Bronchial epithelial cell (primary cell): ENCODE measurements around the gene PAK3. TPM values are rescaled to one million over a fixed set of nuclear protein-coding genes. Genes with fewer than 3 reads are reported as not detected.
A peak's percentile ranks its signal among the peaks of the same experiment; 100 is the strongest.

Experiments
- DNase-seq: peaks from one replicate; pipeline ENCODE4 v3.0.0-alpha.2; 2010; ENCODE audit warnings: low read depth
- FAIRE-seq: peaks from 2 replicates; lab custom pipeline; 2011; peaks lifted over from hg19 to GRCh38; lab: Jason Lieb, UNC
- H3K27me3 ChIP-seq: 2 replicates; pipeline ENCODE4 v1.5.1; 2011; ENCODE audit warnings: low read length; ENCODE audit not compliant: control insufficient read depth, insufficient read depth
- H3K36me3 ChIP-seq: 2 replicates; pipeline ENCODE4 v1.5.1; 2011; ENCODE audit warnings: low read length; ENCODE audit not compliant: control insufficient read depth, insufficient read depth
- H3K4me3 ChIP-seq: 2 replicates; pipeline ENCODE4 v1.5.1; 2011; ENCODE audit warnings: mild to moderate bottlenecking, low read depth, low read length, control low read depth
- total RNA-seq: library from RNA; depleted of rRNA; stranded (reverse); fragments of >200 nt; gene quantifications from 2 replicates; pipeline ENCODE4 v1.2.1, GENCODE V29; 2014
- TF ChIP-seq, protein P1 (sequence below): IDR thresholded peaks from 2 replicates; pipeline ENCODE4 v1.5.1; 2011; ENCODE audit warnings: mild to moderate bottlenecking, moderate library complexity, low read length, control low read depth, inconsistent platforms; ENCODE audit not compliant: insufficient read depth, severe bottlenecking

PAK3 gene
- total RNA-seq, 1 donor from 2014 or later, result under 0.01 TPM

DNA sequence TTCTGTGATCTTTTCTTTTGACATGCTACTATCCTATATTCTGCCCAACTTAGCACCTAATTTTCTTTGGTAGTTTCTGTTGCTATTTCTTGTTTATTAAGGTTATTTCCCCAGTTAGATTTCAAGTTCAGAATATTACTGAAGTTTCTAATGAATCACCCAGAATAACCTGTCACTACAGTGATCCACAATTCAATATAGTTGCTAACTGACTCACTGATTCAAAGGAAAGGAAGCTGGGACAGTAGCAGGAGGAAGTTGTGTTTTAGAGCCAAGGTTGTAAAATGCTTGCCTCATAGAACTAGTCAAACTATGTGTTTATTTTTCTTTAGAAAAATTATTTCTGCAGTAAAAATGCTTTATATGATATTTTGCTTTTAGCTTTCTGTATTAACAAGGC is 37.4 kb downstream of the PAK3 start:
- DNase-seq (peak; percentile 59), FAIRE-seq (no peak)
- Histone ChIP-seq H3K4me3 (no peak overlapping the region), H3K36me3 (no peaks in the 10 kb centered on the region), H3K27me3 (no peaks in the 10 kb centered on the region)
- TF ChIP-seq, protein P1, sequence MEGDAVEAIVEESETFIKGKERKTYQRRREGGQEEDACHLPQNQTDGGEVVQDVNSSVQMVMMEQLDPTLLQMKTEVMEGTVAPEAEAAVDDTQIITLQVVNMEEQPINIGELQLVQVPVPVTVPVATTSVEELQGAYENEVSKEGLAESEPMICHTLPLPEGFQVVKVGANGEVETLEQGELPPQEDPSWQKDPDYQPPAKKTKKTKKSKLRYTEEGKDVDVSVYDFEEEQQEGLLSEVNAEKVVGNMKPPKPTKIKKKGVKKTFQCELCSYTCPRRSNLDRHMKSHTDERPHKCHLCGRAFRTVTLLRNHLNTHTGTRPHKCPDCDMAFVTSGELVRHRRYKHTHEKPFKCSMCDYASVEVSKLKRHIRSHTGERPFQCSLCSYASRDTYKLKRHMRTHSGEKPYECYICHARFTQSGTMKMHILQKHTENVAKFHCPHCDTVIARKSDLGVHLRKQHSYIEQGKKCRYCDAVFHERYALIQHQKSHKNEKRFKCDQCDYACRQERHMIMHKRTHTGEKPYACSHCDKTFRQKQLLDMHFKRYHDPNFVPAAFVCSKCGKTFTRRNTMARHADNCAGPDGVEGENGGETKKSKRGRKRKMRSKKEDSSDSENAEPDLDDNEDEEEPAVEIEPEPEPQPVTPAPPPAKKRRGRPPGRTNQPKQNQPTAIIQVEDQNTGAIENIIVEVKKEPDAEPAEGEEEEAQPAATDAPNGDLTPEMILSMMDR, result no peak

DNA sequence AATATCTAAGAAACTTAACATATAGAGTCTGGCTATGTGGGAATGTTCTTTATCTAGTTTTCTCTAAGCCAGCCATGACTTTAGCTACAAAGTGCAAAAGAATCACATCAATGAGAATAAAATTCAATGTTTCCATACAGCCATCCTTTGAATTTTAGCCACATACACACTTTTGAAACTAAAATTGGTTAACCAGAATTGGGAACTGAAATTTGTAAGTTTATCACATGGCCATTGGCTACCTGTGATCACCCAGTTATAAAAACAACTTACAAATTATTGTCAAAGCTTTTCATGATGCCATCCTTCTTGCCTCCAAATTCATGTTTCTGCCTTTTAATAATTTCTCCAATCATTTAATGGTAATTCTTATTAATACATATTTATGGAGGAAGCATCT is 49.9 kb downstream of the PAK3 start:
- TF ChIP-seq, protein P1, result no peak
- Histone ChIP-seq H3K4me3 (no peak overlapping the region), H3K27me3 (no peaks in the 10 kb centered on the region), H3K36me3 (no peaks in the 10 kb centered on the region)
- FAIRE-seq (no peak), DNase-seq (no peak)

- TF ChIP-seq, protein P1, result no peak
- H3K36me3 ChIP-seq, result no peaks in the 10 kb centered on the region
- FAIRE-seq (no peak), DNase-seq (peak; percentile 55)
- no peaks in the 10 kb centered on the region for H3K27me3 ChIP-seq
- H3K4me3 ChIP-seq, result no peak overlapping the region
Measured at GRCh38 chrX:111151764-111152163, 55.8 kb downstream of the PAK3 start.

DNA sequence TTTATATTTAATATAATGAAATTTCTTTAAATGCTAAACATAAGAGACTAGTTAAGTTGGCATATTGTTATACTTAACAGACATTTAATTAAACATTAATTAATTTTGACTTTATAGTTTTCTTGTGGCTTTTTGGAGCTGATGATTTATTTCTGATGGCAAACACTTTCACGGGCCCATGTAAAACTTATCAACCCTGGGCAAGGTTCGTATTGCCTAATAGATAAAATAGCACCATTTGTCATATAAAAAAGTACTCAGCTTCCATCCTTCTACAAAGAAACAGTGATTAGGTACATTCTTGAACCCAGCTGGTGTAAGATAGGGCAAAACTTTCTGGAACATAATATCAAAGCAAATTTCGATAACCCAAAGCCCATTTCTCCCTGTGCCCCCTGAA is 63.2 kb downstream of the PAK3 start:
- no peak for FAIRE-seq
- TF ChIP-seq, protein P1, result no peak
- H3K27me3 ChIP-seq, result no peaks in the 10 kb centered on the region
- H3K36me3 ChIP-seq, result no peaks in the 10 kb centered on the region
- H3K4me3 ChIP-seq, result no peak overlapping the region
- DNase-seq, result no peak

GRCh38 chrX:111164728-111165127 is 68.7 kb downstream of the PAK3 start:
- H3K27me3 ChIP-seq, result no peaks in the 10 kb centered on the region
- H3K4me3 ChIP-seq, result no peak overlapping the region
- no peaks in the 10 kb centered on the region for H3K36me3 ChIP-seq
- TF ChIP-seq, protein P1, result peak; percentile 8
- no peak for FAIRE-seq
- DNase-seq, result peak; percentile 10

DNA sequence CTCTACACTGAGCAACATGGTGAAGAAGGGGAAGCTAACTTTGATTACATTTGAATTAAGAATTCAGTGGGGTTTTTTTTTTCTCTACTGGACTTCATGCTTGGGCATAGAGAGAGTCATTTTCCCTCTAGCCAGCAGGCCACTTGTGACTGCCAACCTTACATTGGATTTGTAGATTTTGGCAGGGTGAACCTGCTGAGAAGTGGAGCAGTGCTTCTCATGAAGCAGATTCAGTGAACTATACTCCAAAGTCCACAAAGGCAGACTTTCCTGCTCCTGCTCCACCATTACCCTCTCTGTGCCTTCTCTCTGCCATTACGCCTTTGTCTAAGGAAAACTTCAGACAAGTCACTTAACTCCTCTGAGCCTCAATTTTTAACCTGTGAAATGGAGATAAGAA is 69.9 kb downstream of the PAK3 start:
- no peaks in the 10 kb centered on the region for H3K36me3 ChIP-seq
- DNase-seq, result no peak
- H3K27me3 ChIP-seq, result no peaks in the 10 kb centered on the region
- H3K4me3 ChIP-seq, result no peak overlapping the region
- TF ChIP-seq, protein P1, result no peak
- FAIRE-seq, result no peak
